Cardiac fibroblast (primary cell): ENCODE data around the gene MAGI3.
A peak's percentile ranks its signal among the peaks of the same experiment; 100 is the strongest.
"Not testable (repeated sequence)": the region's sequence is repeated elsewhere in the genome, so short reads cannot be mapped to it uniquely, and the experiment has no call there.

Source experiments
- DNase-seq, 2 donors: peaks; one replicate each; pipeline versions ENCODE4 v3.0.0 to v3.0.0-alpha.2; 2010; ENCODE audit warnings: low read depth in 2 of 2
- H3K4me3 ChIP-seq, 2 donors: replicated peaks in 1 of 2; 1 replicate in 1 of 2; 2 replicates in 1 of 2; pipeline ENCODE4 v1.5.1; 2011; ENCODE audit warnings: low read depth in 2 of 2, low read length in 2 of 2, mild to moderate bottlenecking in 2 of 2, moderate library complexity in 1 of 2
- TF ChIP-seq, protein P1 (sequence below): IDR thresholded peaks from one replicate; pipeline ENCODE4 v1.5.1; 2011; ENCODE audit warnings: low read depth, mild to moderate bottlenecking, low read length, inconsistent platforms

The MAGI3 gene

GRCh38 chr1:113692824-113693431, 302.6 kb downstream of the MAGI3 start:
- no peak overlapping the region for H3K4me3 ChIP-seq

GRCh38 chr1:113694910-113695309, 304.6 kb downstream of the MAGI3 start:
- no peak overlapping the region for H3K4me3 ChIP-seq
- TF ChIP-seq, protein P1, sequence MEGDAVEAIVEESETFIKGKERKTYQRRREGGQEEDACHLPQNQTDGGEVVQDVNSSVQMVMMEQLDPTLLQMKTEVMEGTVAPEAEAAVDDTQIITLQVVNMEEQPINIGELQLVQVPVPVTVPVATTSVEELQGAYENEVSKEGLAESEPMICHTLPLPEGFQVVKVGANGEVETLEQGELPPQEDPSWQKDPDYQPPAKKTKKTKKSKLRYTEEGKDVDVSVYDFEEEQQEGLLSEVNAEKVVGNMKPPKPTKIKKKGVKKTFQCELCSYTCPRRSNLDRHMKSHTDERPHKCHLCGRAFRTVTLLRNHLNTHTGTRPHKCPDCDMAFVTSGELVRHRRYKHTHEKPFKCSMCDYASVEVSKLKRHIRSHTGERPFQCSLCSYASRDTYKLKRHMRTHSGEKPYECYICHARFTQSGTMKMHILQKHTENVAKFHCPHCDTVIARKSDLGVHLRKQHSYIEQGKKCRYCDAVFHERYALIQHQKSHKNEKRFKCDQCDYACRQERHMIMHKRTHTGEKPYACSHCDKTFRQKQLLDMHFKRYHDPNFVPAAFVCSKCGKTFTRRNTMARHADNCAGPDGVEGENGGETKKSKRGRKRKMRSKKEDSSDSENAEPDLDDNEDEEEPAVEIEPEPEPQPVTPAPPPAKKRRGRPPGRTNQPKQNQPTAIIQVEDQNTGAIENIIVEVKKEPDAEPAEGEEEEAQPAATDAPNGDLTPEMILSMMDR = no peak
- no peak for DNase-seq

More at GRCh38 chr1:113692824-113693431, 302.6 kb downstream of the MAGI3 start:
- DNase-seq = no peak
- TF ChIP-seq, protein P1 = no peak

DNA sequence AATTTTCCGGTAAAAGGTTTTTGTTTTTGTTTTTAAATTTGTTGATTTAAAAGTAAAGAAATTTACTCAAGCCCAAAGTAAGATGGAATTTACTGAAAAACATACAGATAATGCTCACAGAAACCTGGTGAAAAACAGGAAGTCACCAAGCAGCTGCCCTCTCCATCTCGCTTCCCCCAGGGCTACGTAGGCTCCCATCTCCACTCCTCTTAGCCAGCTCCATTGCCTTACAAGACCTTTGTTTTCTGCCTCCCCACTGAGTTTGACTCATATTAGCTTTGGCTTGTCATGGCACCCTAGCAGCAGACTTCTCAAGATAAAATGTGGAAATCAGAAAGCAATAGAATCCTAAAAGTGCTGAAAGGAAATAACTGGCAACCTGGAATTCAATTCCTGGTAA, 311.1 kb downstream of the MAGI3 start:
- DNase-seq = peak in 1 of 2 donors; percentile 30
- no peak overlapping the region for H3K4me3 ChIP-seq
- TF ChIP-seq, protein P1 = no peak

- no peak for DNase-seq
- TF ChIP-seq, protein P1 = no peak
- no peak overlapping the region for H3K4me3 ChIP-seq
These were observed 324.4 kb downstream of the MAGI3 start for GRCh38 chr1:113714606-113715269.

DNA sequence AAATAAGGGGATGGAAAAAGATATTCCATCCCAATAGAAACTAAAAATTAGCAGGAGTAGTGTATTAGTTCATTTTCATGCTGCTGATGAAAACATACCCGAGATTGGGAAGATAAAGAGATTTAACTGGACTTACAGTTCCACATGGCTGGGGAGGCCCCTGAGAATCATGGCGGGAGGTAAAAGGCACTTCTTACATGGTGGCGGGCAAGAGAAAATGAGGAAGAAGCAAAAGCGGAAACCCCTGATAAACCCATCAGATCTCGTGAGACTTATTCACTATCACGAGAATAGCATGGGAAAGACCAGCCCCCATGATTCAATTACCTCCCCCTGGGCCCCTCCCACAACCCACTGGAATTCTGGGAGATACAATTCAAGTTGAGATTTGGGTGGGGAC, 327.2 kb downstream of the MAGI3 start:
- not testable (repeated sequence) for DNase-seq, H3K4me3 ChIP-seq

DNA sequence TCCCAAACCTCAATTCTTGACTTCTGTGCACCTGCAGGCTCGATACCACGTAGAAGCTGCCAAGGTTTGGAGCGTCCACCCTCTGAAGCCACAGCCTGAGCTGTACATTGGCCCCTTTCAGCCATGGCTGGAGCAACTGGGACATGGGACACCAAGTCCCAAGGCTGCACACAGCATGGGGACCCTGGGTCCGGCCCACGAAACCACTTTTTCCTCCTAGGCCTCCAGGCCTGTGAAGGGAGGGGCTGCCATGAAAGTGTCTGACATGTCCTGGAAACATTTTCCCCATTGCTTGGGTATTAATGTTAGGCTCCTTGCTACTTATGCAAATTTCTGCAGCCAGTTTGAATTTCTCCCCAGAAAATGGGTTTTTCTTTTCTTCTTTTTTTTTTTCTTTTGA, 328.3 kb downstream of the MAGI3 start:
- H3K4me3 ChIP-seq, DNase-seq: not testable (repeated sequence)

DNA sequence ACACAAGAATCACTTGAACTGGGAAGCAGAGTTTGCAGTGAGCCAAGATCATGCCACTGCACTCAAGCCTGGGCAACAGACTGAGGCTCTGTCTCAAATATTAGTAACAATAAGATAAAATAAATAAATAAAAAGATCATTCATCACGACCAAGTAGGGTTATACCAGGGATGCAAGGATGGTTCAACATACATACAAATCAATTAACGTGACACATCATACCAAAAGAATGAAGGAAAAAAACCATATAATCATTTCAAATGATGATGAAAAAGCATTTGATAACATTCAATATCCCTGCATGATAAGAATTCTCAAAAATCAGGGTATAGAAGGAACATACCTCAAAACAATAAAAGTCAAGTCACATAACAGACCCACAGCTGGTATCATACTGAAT, 330.7 kb downstream of the MAGI3 start:
- H3K4me3 ChIP-seq = no peak overlapping the region
- TF ChIP-seq, protein P1 = no peak
- no peak for DNase-seq

DNA sequence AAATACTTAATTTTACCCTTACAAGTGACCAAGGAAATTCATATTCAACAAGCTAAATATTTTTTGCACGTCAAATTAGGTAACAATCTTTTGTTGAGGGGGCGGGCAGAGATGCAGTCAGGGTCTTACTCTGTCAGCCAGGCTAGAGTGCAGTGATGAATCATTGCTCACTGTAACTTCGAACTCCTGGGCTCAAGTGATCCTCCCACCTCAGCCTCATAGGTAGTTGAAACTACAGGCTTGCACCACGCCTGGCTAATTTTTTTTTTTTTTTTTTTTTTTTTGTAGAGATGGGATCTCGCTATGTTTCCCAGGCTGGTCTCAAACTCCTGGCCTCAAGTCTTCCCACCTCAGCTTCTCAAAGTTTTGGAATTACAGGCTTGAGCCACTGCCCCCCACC, 342.5 kb downstream of the MAGI3 start:
- H3K4me3 ChIP-seq = no peak overlapping the region
- no peak for DNase-seq
- TF ChIP-seq, protein P1 = no peak
